ENCODE data around the gene KPNA1. TPM values are rescaled to one million over a fixed set of nuclear protein-coding genes. Genes with fewer than 3 reads are reported as not detected.
A peak's percentile ranks its signal among the peaks of the same experiment; 100 is the strongest.

Gene KPNA1
- total RNA-seq, 1 donor from 2014 or later = 54.2 TPM

- no peak for ATAC-seq
These were observed 100.3 kb downstream of the KPNA1 start for GRCh38 chr3:122414391-122414790.

GRCh38 chr3:122410639-122411038 is 104.1 kb downstream of the KPNA1 start:
- no peak for ATAC-seq

GRCh38 chr3:122410111-122410510 is 104.6 kb downstream of the KPNA1 start:
- ATAC-seq = no peak

GRCh38 chr3:122409446-122409845 is 105.3 kb downstream of the KPNA1 start:
- ATAC-seq = peak; percentile 39

GRCh38 chr3:122407946-122408345 is 106.8 kb downstream of the KPNA1 start:
- no peak for ATAC-seq

- ATAC-seq = no peak
These were observed 108.5 kb downstream of the KPNA1 start for GRCh38 chr3:122406198-122406597.

- ATAC-seq = no peak
These were observed 109.7 kb downstream of the KPNA1 start for GRCh38 chr3:122405015-122405414.

GRCh38 chr3:122403489-122403888 is 111.2 kb downstream of the KPNA1 start:
- no peak for ATAC-seq

GRCh38 chr3:122398920-122399319 is 115.8 kb downstream of the KPNA1 start:
- ATAC-seq = no peak

- ATAC-seq = no peak
These were observed 117.5 kb downstream of the KPNA1 start for GRCh38 chr3:122397201-122397600.

- no peak for ATAC-seq
These were observed 118.2 kb downstream of the KPNA1 start for GRCh38 chr3:122396511-122396910.

- no peak for ATAC-seq
These were observed 119.2 kb downstream of the KPNA1 start for GRCh38 chr3:122395582-122395981.

GRCh38 chr3:122394173-122394572 is 120.6 kb downstream of the KPNA1 start:
- ATAC-seq = peak; percentile 11

GRCh38 chr3:122392868-122393844 is 121.6 kb downstream of the KPNA1 start:
- ATAC-seq = no peak

GRCh38 chr3:122391681-122392446 is 122.9 kb downstream of the KPNA1 start:
- no peak for ATAC-seq

- no peak for ATAC-seq
These were observed 124.1 kb downstream of the KPNA1 start for GRCh38 chr3:122390665-122391064.

GRCh38 chr3:122389892-122390291 is 124.8 kb downstream of the KPNA1 start:
- no peak for ATAC-seq

- ATAC-seq = no peak
These were observed 125.5 kb downstream of the KPNA1 start for GRCh38 chr3:122389197-122389596.

- no peak for ATAC-seq
These were observed 127.0 kb downstream of the KPNA1 start for GRCh38 chr3:122387709-122388108.

- peak; percentile 96 for ATAC-seq
These were observed 130.7 kb downstream of the KPNA1 start, which contains the start of gene FAM162A for GRCh38 chr3:122383771-122384697. TSS of gene FAM162A (plus strand) at chr3:122384182. CDS start at chr3:122384266, 84 bp downstream.

- ATAC-seq = peak; percentile 82
These were observed 131.7 kb downstream of the KPNA1 start, which contains the start of gene MIX23 for GRCh38 chr3:122382888-122383666. TSS of gene MIX23 (minus strand) at chr3:122383231. CDS start at chr3:122383224, 7 bp downstream.
